ENCODE results near the gene GNPTG. TPM values are rescaled to one million over a fixed set of nuclear protein-coding genes. Genes with fewer than 3 reads are reported as not detected.

Gene GNPTG
- total and polyA plus RNA-seq, 2 donors (not counting 1 experiment from before 2014, with no cell fraction given) = 76.0 to 109 TPM

GRCh38 chr16:1397779-1398178, 46.0 kb downstream of the GNPTG start:
- intact Hi-C loops (cut with micrococcal nuclease) = no loop called here
- no peaks in the 10 kb centered on the region for H3K9me3 Mint-ChIP-seq (ENCODE audit: insufficient read depth)
- Histone ChIP-seq H3K9ac (ENCODE audit: low read length) (no peak overlapping the region), H3K4me3 (ENCODE audit: control extremely low read depth in 1 of 5, extremely low read depth in 1 of 5, insufficient read depth in 1 of 5, low read depth in 2 of 5, low read length in 4 of 5) (no peak overlapping the region), H3K4me2 (replicated peaks; ENCODE audit: low read depth, low read length, poor library complexity, severe bottlenecking) (no peak overlapping the region), H3K4me1 (ENCODE audit: control insufficient read depth in 2 of 2, insufficient read depth in 2 of 2, low read length in 2 of 2) (no peaks in the 10 kb centered on the region), H3K27me3 (replicated peaks in 1 of 4; ENCODE audit: control extremely low read depth in 1 of 4, control insufficient read depth in 3 of 4, insufficient read depth in 4 of 4, low read length in 3 of 4) (no peaks in the 10 kb centered on the region), H3K9me3 (ENCODE audit: control extremely low read depth in 1 of 3, control insufficient read depth in 2 of 3, insufficient read depth in 1 of 3, low read length in 2 of 3) (no peaks in the 10 kb centered on the region), H4K20me1 (ENCODE audit: control insufficient read depth, insufficient read depth, low read length, poor library complexity, severe bottlenecking) (peaks cover 76% of the 10 kb centered on the region), H2AFZ (ENCODE audit: insufficient read depth, low read depth, low read length, poor library complexity, severe bottlenecking) (no peak overlapping the region), H3K79me2 (ENCODE audit: control insufficient read depth, insufficient read depth, low read length) (peaks cover 68% of the 10 kb centered on the region), H3K36me3 (replicated peaks in 1 of 2; ENCODE audit: control extremely low read depth in 1 of 2, control insufficient read depth in 1 of 2, extremely low read depth in 1 of 2, insufficient read depth in 2 of 2, low read length in 1 of 2) (peaks cover 5 to 74% of the 10 kb centered on the region in 2 experiments), H3K27ac (ENCODE audit: low read length in 2 of 2) (no peak overlapping the region)
- POLR2A ChIA-PET = no interaction called here
- 97% methylated on average over 16 of the region's 21 CpGs for WGBS (ENCODE audit: insufficient coverage)
- CTCF ChIA-PET = no interaction called here
- no peaks in the 10 kb centered on the region for H3K4me1 Mint-ChIP-seq
- no peak overlapping the region for H3K4me3 Mint-ChIP-seq
- H3K27ac Mint-ChIP-seq = no peak overlapping the region
- DNase-seq = no peak
- no peaks in the 10 kb centered on the region for H3K27me3 Mint-ChIP-seq
- no peak for ATAC-seq (ENCODE audit: low read depth)
- TF ChIP-seq EZH2 (IDR thresholded peaks at IDR 0.05; ENCODE audit: borderline replicate concordance, insufficient read depth, low read depth, low read length, poor library complexity, severe bottlenecking) (no peak), CTCF (IDR thresholded peaks at IDR 0.05) (no peak)

- intact Hi-C loops (cut with micrococcal nuclease) = no loop called here
- TF ChIP-seq EZH2 (IDR thresholded peaks at IDR 0.05; ENCODE audit: borderline replicate concordance, insufficient read depth, low read depth, low read length, poor library complexity, severe bottlenecking) (no peak), CTCF (IDR thresholded peaks at IDR 0.05) (no peak)
- H3K9me3 Mint-ChIP-seq (ENCODE audit: insufficient read depth) = no peaks in the 10 kb centered on the region
- CTCF ChIA-PET = no interaction called here
- no peak overlapping the region for H3K4me2 ChIP-seq (replicated peaks; ENCODE audit: low read depth, low read length, poor library complexity, severe bottlenecking)
- no peak overlapping the region for H2AFZ ChIP-seq (ENCODE audit: insufficient read depth, low read depth, low read length, poor library complexity, severe bottlenecking)
- no peak overlapping the region for H3K4me3 ChIP-seq (ENCODE audit: control extremely low read depth in 1 of 5, extremely low read depth in 1 of 5, insufficient read depth in 1 of 5, low read depth in 2 of 5, low read length in 4 of 5)
- H3K27ac Mint-ChIP-seq = no peak overlapping the region
- POLR2A ChIA-PET = no interaction called here
- no peaks in the 10 kb centered on the region for H3K27me3 ChIP-seq (replicated peaks in 1 of 4; ENCODE audit: control extremely low read depth in 1 of 4, control insufficient read depth in 3 of 4, insufficient read depth in 4 of 4, low read length in 3 of 4)
- H3K27me3 Mint-ChIP-seq = no peaks in the 10 kb centered on the region
- H3K4me1 ChIP-seq (ENCODE audit: control insufficient read depth in 2 of 2, insufficient read depth in 2 of 2, low read length in 2 of 2) = no peaks in the 10 kb centered on the region
- no peaks in the 10 kb centered on the region for H3K9me3 ChIP-seq (ENCODE audit: control extremely low read depth in 1 of 3, control insufficient read depth in 2 of 3, insufficient read depth in 1 of 3, low read length in 2 of 3)
- H3K4me3 Mint-ChIP-seq = no peak overlapping the region
- H4K20me1 ChIP-seq (ENCODE audit: control insufficient read depth, insufficient read depth, low read length, poor library complexity, severe bottlenecking) = peaks cover 76% of the 10 kb centered on the region
- H3K9ac ChIP-seq (ENCODE audit: low read length) = no peak overlapping the region
- peaks cover under 1% of the 10 kb centered on the region for H3K4me1 Mint-ChIP-seq
- ATAC-seq (ENCODE audit: low read depth) (no peak), DNase-seq (no peak)
- peaks cover 4 to 74% of the 10 kb centered on the region in 2 experiments for H3K36me3 ChIP-seq (replicated peaks in 1 of 2; ENCODE audit: control extremely low read depth in 1 of 2, control insufficient read depth in 1 of 2, extremely low read depth in 1 of 2, insufficient read depth in 2 of 2, low read length in 1 of 2)
- no peak overlapping the region for H3K27ac ChIP-seq (ENCODE audit: low read length in 2 of 2)
- WGBS (ENCODE audit: insufficient coverage) = 97% methylated on average over 9 of the region's 9 CpGs
- H3K79me2 ChIP-seq (ENCODE audit: control insufficient read depth, insufficient read depth, low read length) = peaks cover 68% of the 10 kb centered on the region
Measured at GRCh38 chr16:1398351-1398750, 46.6 kb downstream of the GNPTG start.
